SK-N-SH (cell line): Measurements from ENCODE around the gene PPP1R1B. TPM values are rescaled to one million over a fixed set of nuclear protein-coding genes. Genes with fewer than 3 reads are reported as not detected.

ENCODE experiments used
- CTCF ChIA-PET: fragments of 300-600, 350-600 bp; formaldehyde crosslinking; extraction: SDS; loops from one replicate; lab custom pipeline; 2021; lab: Yijun Ruan, JAX
- POLR2A ChIA-PET: fragments of 350-600 bp; sonication (Branson Sonifier 250); formaldehyde crosslinking; extraction: SDS; loops from one replicate; lab custom pipeline; 2020; ENCODE audit warnings: antibody characterized with exemption, inconsistent platforms; lab: Yijun Ruan, JAX
- DNase-seq: peaks from one replicate; pipeline ENCODE4 v3.0.0; 2012
- H2AFZ ChIP-seq: fragments of 200-600 bp; sonication (generic); 2 replicates; pipeline ENCODE4 v1.8.1; 2016; ENCODE audit warnings: antibody characterized with exemption, mild to moderate bottlenecking, low read depth
- H3F3A ChIP-seq: fragments of 200-600 bp; sonication (generic); replicated peaks from 2 replicates; pipeline ENCODE3; 2016; ENCODE audit warnings: antibody characterized with exemption, mild to moderate bottlenecking; ENCODE audit not compliant: insufficient read depth
- H3K27ac ChIP-seq, 2 experiments: fragments of 200-500 bp in 1 of 2; fragments of 200-600 bp in 1 of 2; sonication (Bioruptor generic) in 1 of 2; sonication (generic), shearing (Covaris generic) in 1 of 2; 2 replicates each; pipeline versions ENCODE4 v1.5.1 to v1.6.1; 2014 to 2016; ENCODE audit warnings: low read depth in 2 of 2, inconsistent platforms in 1 of 2, low read length in 1 of 2, mild to moderate bottlenecking in 1 of 2, mixed read lengths in 1 of 2
- H3K27me3 ChIP-seq: fragments of 200-600 bp; sonication (generic), shearing (Covaris generic); 2 replicates; pipeline ENCODE4 v1.6.1; 2016; ENCODE audit warnings: mixed run types; ENCODE audit not compliant: insufficient read depth
- H3K36me3 ChIP-seq, 2 experiments: fragments of 200-500 bp in 1 of 2; fragments of 200-600 bp in 1 of 2; sonication (Bioruptor generic) in 1 of 2; sonication (generic) in 1 of 2; replicated peaks in 1 of 2; 2 replicates each; pipeline versions ENCODE3 to v1.5.1; 2014 to 2016; ENCODE audit warnings: low read length in 1 of 2, mild to moderate bottlenecking in 1 of 2; ENCODE audit not compliant: insufficient read depth in 2 of 2, control insufficient read depth in 1 of 2
- H3K4me1 ChIP-seq, 2 experiments: fragments of 200-500 bp in 1 of 2; fragments of 200-600 bp in 1 of 2; sonication (Bioruptor generic) in 1 of 2; sonication (generic), shearing (Covaris generic) in 1 of 2; 2 replicates each; pipeline versions ENCODE4 v1.5.1 to v1.6.1; 2014 to 2016; ENCODE audit warnings: low read depth in 1 of 2, low read length in 1 of 2, mixed run types in 1 of 2; ENCODE audit not compliant: insufficient read depth in 2 of 2, control insufficient read depth in 1 of 2
- H3K4me2 ChIP-seq: fragments of 200-600 bp; sonication (generic), shearing (Covaris generic); 2 replicates; pipeline ENCODE4 v1.6.1; 2017; ENCODE audit warnings: mixed run types
- H3K4me3 ChIP-seq, 2 experiments: fragments of 200-500 bp in 1 of 2; fragments of 200-600 bp in 1 of 2; sonication (Bioruptor generic) in 1 of 2; sonication (generic), shearing (Covaris generic) in 1 of 2; 2 replicates each; pipeline versions ENCODE4 v1.5.1 to v1.8.1; 2014 to 2016; ENCODE audit warnings: low read depth in 2 of 2, inconsistent platforms in 1 of 2, low read length in 1 of 2, mild to moderate bottlenecking in 1 of 2, mixed read lengths in 1 of 2, moderate library complexity in 1 of 2
- H3K79me2 ChIP-seq: fragments of 200-600 bp; sonication (generic); 2 replicates; pipeline ENCODE4 v1.8.1; 2017; ENCODE audit warnings: mild to moderate bottlenecking; ENCODE audit not compliant: insufficient read depth
- H3K9ac ChIP-seq: fragments of 200-600 bp; sonication (generic); 2 replicates; pipeline ENCODE4 v1.6.1; 2017; ENCODE audit warnings: mixed run types
- H3K9me2 ChIP-seq: fragments of 200-600 bp; sonication (generic); 2 replicates; pipeline ENCODE4 v1.6.1; 2017; ENCODE audit warnings: mixed run types
- H3K9me3 ChIP-seq: fragments of 200-600 bp; sonication (generic); 2 replicates; pipeline ENCODE4 v1.6.1; 2017; ENCODE audit warnings: mixed run types, mild to moderate bottlenecking, moderate library complexity
- H4K20me1 ChIP-seq: fragments of 200-600 bp; sonication (generic); 2 replicates; pipeline ENCODE4 v1.6.1; 2017; ENCODE audit warnings: mild to moderate bottlenecking, mixed run types; ENCODE audit not compliant: insufficient read depth
- EP300 ChIP-seq, 2 experiments: IDR thresholded peaks; 2 replicates each; pipeline versions ENCODE4 v1.4.0 to v1.6.1; 2012; ENCODE audit warnings: borderline replicate concordance in 1 of 2, low read depth in 1 of 2, low read length in 1 of 2
- FOSL2 ChIP-seq: IDR thresholded peaks from 2 replicates; pipeline ENCODE4 v1.4.0; 2012; ENCODE audit warnings: low read depth, mild to moderate bottlenecking, moderate library complexity, borderline replicate concordance
- FOXJ3 ChIP-seq: sonication (generic); formaldehyde crosslinking; IDR thresholded peaks from 2 replicates; pipeline ENCODE4 v1.5.1; 2020; ENCODE audit warnings: mild to moderate bottlenecking, missing genetic modification reagents
- GABPA ChIP-seq: IDR thresholded peaks from 2 replicates; pipeline ENCODE4 v1.4.0; 2012; ENCODE audit warnings: low read depth, mild to moderate bottlenecking
- JUND ChIP-seq: IDR thresholded peaks from 2 replicates; pipeline ENCODE4 v1.4.0; 2012
- RCOR1 ChIP-seq: fragments of 150-350 bp; IDR thresholded peaks from 2 replicates; pipeline ENCODE4 v1.6.1; 2017; ENCODE audit warnings: antibody characterized with exemption, low read length
- RXRA ChIP-seq: IDR thresholded peaks from 2 replicates; pipeline ENCODE4 v1.4.0; 2012; ENCODE audit warnings: low read depth, mild to moderate bottlenecking, borderline replicate concordance
- SIN3A ChIP-seq: IDR thresholded peaks from 2 replicates; pipeline ENCODE4 v1.6.1; 2012; ENCODE audit warnings: low read depth, mild to moderate bottlenecking, low read length, moderate library complexity, borderline replicate concordance
- TAF1 ChIP-seq: IDR thresholded peaks from 2 replicates; pipeline ENCODE4 v1.6.1; 2012; ENCODE audit warnings: low read depth, mild to moderate bottlenecking, low read length, moderate library complexity, borderline replicate concordance
- TCF12 ChIP-seq: IDR thresholded peaks from 2 replicates; pipeline ENCODE4 v1.4.0; 2012
- WGBS: methylation state at CpG from one replicate; pipeline ENCODE4 v1.1.6; 2017; ENCODE audit warnings: low lambda C conversion rate; 5-methylcytosine and 5-hydroxymethylcytosine counted together
- polyA plus RNA-seq, 3 experiments: library from polyadenylated mRNA; depleted of rRNA; stranded (reverse); fragments of >200 nt; gene quantifications; 2 replicates each; pipeline ENCODE4 v1.2.3, GENCODE V29; 2012
- TF ChIP-seq, protein P1 (sequence below): IDR thresholded peaks from 2 replicates; pipeline ENCODE4 v1.4.0; 2012; ENCODE audit warnings: low read depth, borderline replicate concordance
- TF ChIP-seq, protein P2 (sequence below): fragments of 200-600 bp; sonication (generic); IDR thresholded peaks from 2 replicates; pipeline ENCODE4 v1.6.1; 2017; ENCODE audit warnings: antibody characterized with exemption, mild to moderate bottlenecking, moderate library complexity
- TF ChIP-seq, protein P3 (sequence below): IDR thresholded peaks from 2 replicates; pipeline ENCODE4 v1.6.1; 2012; ENCODE audit warnings: mild to moderate bottlenecking, low read depth, low read length, moderate library complexity

The PPP1R1B gene
- polyA plus RNA-seq, 1 of the 3 experiments (the other 2 are of a cell fraction), result 0.07 TPM

DNA sequence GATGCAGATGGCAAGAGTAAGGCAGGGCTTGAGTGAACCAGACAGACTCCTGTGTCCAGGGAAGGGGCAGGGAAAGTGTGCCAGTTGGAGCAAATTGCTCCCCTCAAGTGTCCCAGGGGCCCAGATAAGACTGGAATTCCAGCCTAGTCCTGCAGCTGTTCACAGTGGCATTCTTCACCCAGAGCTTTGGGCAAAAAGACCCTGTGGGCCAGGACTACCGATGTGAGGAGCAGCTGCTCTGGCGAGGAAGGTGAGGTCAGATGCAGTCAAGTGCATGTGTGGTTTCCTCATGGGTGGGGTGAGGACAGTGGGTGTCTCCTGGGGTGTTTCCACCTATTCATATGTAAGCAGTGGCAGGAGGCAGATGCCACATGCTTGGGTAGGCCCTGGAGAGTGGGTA is 33.4 kb upstream of the PPP1R1B start:
- POLR2A ChIA-PET, result no interaction called here
- Histone ChIP-seq H4K20me1 (0 out of 2 replicates have a peak, but pooled peaks cover 8% of the 10 kb centered on the region), H3K9me3 (no peaks in the 10 kb centered on the region), H3K9ac (no peak overlapping the region), H3K4me1 (peaks cover 0 to 17% of the 10 kb centered on the region in 2 experiments; a peak in 1 of 4 replicates), H3K27ac (no peak overlapping the region), H3K27me3 (peaks cover 37% of the 10 kb centered on the region), H3K4me3 (no peak overlapping the region), H3K79me2 (no peaks in the 10 kb centered on the region), H3K36me3 (no peaks in the 10 kb centered on the region), H3K9me2 (no peaks in the 10 kb centered on the region), H3F3A (no peaks in the 10 kb centered on the region), H2AFZ (no peak overlapping the region), H3K4me2 (no peak overlapping the region)
- DNase-seq, result no peak
- CTCF ChIA-PET, result interaction anchor here (0.7 to 17.5 kb wide), 3 partner anchors 17 to 46 kb away, joined by 3 to 285 read pairs (median 15); partner anchors contain the start of gene PPP1R1B
- TF ChIP-seq SIN3A, result no peak
- TF ChIP-seq, protein P1, sequence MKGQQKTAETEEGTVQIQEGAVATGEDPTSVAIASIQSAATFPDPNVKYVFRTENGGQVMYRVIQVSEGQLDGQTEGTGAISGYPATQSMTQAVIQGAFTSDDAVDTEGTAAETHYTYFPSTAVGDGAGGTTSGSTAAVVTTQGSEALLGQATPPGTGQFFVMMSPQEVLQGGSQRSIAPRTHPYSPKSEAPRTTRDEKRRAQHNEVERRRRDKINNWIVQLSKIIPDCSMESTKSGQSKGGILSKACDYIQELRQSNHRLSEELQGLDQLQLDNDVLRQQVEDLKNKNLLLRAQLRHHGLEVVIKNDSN, result no peak
- TF ChIP-seq EP300 (IDR thresholded peaks at IDR 0.05; ENCODE audit: borderline replicate concordance in 1 of 2, low read depth in 1 of 2, low read length in 1 of 2), result no peak
- no peak for TF ChIP-seq RCOR1
- no peak for TF ChIP-seq FOXJ3 (CRISPR knock-in tag)
- TF ChIP-seq, protein P2, sequence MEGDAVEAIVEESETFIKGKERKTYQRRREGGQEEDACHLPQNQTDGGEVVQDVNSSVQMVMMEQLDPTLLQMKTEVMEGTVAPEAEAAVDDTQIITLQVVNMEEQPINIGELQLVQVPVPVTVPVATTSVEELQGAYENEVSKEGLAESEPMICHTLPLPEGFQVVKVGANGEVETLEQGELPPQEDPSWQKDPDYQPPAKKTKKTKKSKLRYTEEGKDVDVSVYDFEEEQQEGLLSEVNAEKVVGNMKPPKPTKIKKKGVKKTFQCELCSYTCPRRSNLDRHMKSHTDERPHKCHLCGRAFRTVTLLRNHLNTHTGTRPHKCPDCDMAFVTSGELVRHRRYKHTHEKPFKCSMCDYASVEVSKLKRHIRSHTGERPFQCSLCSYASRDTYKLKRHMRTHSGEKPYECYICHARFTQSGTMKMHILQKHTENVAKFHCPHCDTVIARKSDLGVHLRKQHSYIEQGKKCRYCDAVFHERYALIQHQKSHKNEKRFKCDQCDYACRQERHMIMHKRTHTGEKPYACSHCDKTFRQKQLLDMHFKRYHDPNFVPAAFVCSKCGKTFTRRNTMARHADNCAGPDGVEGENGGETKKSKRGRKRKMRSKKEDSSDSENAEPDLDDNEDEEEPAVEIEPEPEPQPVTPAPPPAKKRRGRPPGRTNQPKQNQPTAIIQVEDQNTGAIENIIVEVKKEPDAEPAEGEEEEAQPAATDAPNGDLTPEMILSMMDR, result no peak
- no peak for TF ChIP-seq FOSL2
- 13% methylated on average over 2 of the region's 2 CpGs for WGBS

DNA sequence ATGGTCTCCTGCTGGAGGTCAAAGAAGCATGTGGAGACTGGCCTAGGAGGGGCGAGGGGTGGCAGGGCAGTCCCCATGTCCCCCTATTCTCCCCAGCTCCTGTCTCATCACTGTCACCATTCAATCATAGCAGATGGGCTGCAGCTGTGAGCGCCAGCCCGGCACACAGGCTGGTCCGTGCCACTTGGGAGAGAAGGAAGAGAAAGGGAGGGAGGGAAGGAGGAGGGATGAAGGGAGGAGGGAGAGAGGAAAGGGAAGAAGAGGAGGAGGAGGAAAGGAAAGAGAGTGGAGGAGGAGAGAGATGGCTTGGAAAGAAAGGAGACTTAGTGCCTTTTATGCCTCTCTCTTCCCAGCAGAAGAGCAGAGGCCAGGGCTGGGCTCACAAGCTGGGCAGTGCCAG is 31.5 kb upstream of the PPP1R1B start:
- no peak for DNase-seq
- H3K27ac ChIP-seq, result no peak overlapping the region
- POLR2A ChIA-PET, result no interaction called here
- 64% methylated on average over 4 of the region's 4 CpGs for WGBS
- H3F3A ChIP-seq, result no peaks in the 10 kb centered on the region
- TF ChIP-seq TAF1 (no peak), RCOR1 (no peak), GABPA (no peak), JUND (no peak), FOSL2 (no peak), TCF12 (no peak), RXRA (no peak)
- TF ChIP-seq, protein P3, sequence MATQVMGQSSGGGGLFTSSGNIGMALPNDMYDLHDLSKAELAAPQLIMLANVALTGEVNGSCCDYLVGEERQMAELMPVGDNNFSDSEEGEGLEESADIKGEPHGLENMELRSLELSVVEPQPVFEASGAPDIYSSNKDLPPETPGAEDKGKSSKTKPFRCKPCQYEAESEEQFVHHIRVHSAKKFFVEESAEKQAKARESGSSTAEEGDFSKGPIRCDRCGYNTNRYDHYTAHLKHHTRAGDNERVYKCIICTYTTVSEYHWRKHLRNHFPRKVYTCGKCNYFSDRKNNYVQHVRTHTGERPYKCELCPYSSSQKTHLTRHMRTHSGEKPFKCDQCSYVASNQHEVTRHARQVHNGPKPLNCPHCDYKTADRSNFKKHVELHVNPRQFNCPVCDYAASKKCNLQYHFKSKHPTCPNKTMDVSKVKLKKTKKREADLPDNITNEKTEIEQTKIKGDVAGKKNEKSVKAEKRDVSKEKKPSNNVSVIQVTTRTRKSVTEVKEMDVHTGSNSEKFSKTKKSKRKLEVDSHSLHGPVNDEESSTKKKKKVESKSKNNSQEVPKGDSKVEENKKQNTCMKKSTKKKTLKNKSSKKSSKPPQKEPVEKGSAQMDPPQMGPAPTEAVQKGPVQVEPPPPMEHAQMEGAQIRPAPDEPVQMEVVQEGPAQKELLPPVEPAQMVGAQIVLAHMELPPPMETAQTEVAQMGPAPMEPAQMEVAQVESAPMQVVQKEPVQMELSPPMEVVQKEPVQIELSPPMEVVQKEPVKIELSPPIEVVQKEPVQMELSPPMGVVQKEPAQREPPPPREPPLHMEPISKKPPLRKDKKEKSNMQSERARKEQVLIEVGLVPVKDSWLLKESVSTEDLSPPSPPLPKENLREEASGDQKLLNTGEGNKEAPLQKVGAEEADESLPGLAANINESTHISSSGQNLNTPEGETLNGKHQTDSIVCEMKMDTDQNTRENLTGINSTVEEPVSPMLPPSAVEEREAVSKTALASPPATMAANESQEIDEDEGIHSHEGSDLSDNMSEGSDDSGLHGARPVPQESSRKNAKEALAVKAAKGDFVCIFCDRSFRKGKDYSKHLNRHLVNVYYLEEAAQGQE, result no peak
- TF ChIP-seq, all 33 proteins: peak for 0
- no peaks in the 10 kb centered on the region for H3K9me2 ChIP-seq
- no peaks in the 10 kb centered on the region for H3K79me2 ChIP-seq
- H2AFZ ChIP-seq, result no peak overlapping the region
- H3K4me2 ChIP-seq, result no peak overlapping the region
- H3K4me1 ChIP-seq, result peaks cover 7 to 32% of the 10 kb centered on the region in 2 experiments
- peaks cover 13% of the 10 kb centered on the region; the same call in 1 of the 2 replicates for H4K20me1 ChIP-seq
- H3K27me3 ChIP-seq, result peaks cover 56% of the 10 kb centered on the region
- H3K9me3 ChIP-seq, result no peaks in the 10 kb centered on the region
- CTCF ChIA-PET, result interaction anchor here (1.2 to 17.5 kb wide), 3 partner anchors 18 to 27 kb away, joined by 4 to 285 read pairs (median 15); partner anchors contain the start of gene PPP1R1B
- no peak overlapping the region for H3K4me3 ChIP-seq
- no peaks in the 10 kb centered on the region for H3K36me3 ChIP-seq
- H3K9ac ChIP-seq, result no peak overlapping the region
